ENCODE measurements around the gene TRIM2. TPM values are rescaled to one million over a fixed set of nuclear protein-coding genes. Genes with fewer than 3 reads are reported as not detected.

TRIM2 gene
- polyA plus RNA-seq, 1 donor (not counting 4 experiments of a cell fraction or from before 2014, with no cell fraction given) = 10.6 TPM

DNA sequence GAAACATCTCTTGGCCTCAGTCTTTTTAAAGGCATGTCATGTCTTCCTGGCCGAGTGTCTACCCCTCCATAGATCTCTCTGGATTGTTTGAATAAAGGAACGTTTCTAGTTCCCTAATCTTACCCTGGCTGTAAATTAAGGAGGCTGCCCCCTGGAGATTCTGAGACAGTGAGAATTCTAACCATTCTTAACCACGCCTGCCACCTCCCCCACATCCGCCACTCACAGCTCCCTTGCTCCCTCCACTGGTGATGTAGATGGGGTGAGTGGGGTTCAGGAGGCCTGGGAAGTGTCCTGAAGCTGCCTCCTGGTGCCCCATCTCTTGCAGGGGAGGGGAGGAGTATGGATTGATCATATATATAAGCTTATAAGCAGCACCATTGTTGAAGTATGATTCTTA, 48.0 kb upstream of the TRIM2 start:
- no peak overlapping the region for H3K4me2 ChIP-seq (ENCODE audit: control insufficient read depth, extremely low read depth, insufficient read depth, low read depth, low read length)
- dilution Hi-C loops (cut with MboI; ENCODE audit: extremely low pct_ligation_motif_present, low sequenced_read_pairs) = no loop called here
- FAIRE-seq (no peak), DNase-seq (ENCODE audit: low read depth, low spot score) (no peak)
- H3K27ac ChIP-seq (ENCODE audit: control insufficient read depth, insufficient read depth, low read length) = no peak overlapping the region
- H3K4me1 ChIP-seq (ENCODE audit: control insufficient read depth, extremely low read depth, insufficient read depth, low read length) = peaks cover 19% of the 10 kb centered on the region
- no peaks in the 10 kb centered on the region for H3K36me3 ChIP-seq (ENCODE audit: control insufficient read depth in 2 of 2, extremely low read depth in 1 of 2, insufficient read depth in 2 of 2, low read length in 2 of 2)
- no peak overlapping the region for H3K4me3 ChIP-seq (ENCODE audit: control insufficient read depth in 2 of 3, extremely low read depth in 1 of 3, insufficient read depth in 2 of 3, low read depth in 1 of 3, low read length in 3 of 3)
- TF ChIP-seq CTCF (optimal IDR thresholded peaks at IDR 0.05 in 1 of 3, IDR thresholded peaks at IDR 0.05 in 1 of 3, conservative IDR thresholded peaks at IDR 0.05 in 1 of 3; ENCODE audit: extremely low read depth in 1 of 3, insufficient read depth in 2 of 3, low read length in 3 of 3) (peak in 1 of 3 experiments; percentile 29), EZH2 (IDR thresholded peaks at IDR 0.05; ENCODE audit: low read length) (no peak)
- no peaks in the 10 kb centered on the region for H3K9me1 ChIP-seq (ENCODE audit: control insufficient read depth, extremely low read depth, insufficient read depth, low read length)
- H3K9me3 ChIP-seq (ENCODE audit: control insufficient read depth, low read depth, low read length) = no peaks in the 10 kb centered on the region
- H3K9ac ChIP-seq (ENCODE audit: control insufficient read depth, extremely low read depth, insufficient read depth, low read length) = no peak overlapping the region
- no peaks in the 10 kb centered on the region for H3K79me2 ChIP-seq (ENCODE audit: control insufficient read depth, insufficient read depth, low read length)
- H2AFZ ChIP-seq (ENCODE audit: control insufficient read depth, low read length) = no peak overlapping the region
- no peaks in the 10 kb centered on the region for H4K20me1 ChIP-seq (ENCODE audit: control insufficient read depth, extremely low read depth, insufficient read depth, low read length)
- peaks cover 30% of the 10 kb centered on the region for H3K27me3 ChIP-seq (ENCODE audit: control insufficient read depth, extremely low read depth, insufficient read depth, low read length)

GRCh38 chr4:153156721-153157120, 47.5 kb upstream of the TRIM2 start:
- FAIRE-seq = no peak
- Histone ChIP-seq H3K9ac (ENCODE audit: control insufficient read depth, extremely low read depth, insufficient read depth, low read length) (no peak overlapping the region), H3K27me3 (ENCODE audit: control insufficient read depth, extremely low read depth, insufficient read depth, low read length) (peaks cover 34% of the 10 kb centered on the region), H3K4me3 (ENCODE audit: control insufficient read depth in 2 of 3, extremely low read depth in 1 of 3, insufficient read depth in 2 of 3, low read depth in 1 of 3, low read length in 3 of 3) (no peak overlapping the region), H3K79me2 (ENCODE audit: control insufficient read depth, insufficient read depth, low read length) (no peaks in the 10 kb centered on the region), H3K4me2 (ENCODE audit: control insufficient read depth, extremely low read depth, insufficient read depth, low read depth, low read length) (no peak overlapping the region), H3K36me3 (ENCODE audit: control insufficient read depth in 2 of 2, extremely low read depth in 1 of 2, insufficient read depth in 2 of 2, low read length in 2 of 2) (no peaks in the 10 kb centered on the region), H3K9me1 (ENCODE audit: control insufficient read depth, extremely low read depth, insufficient read depth, low read length) (no peaks in the 10 kb centered on the region), H3K9me3 (ENCODE audit: control insufficient read depth, low read depth, low read length) (no peaks in the 10 kb centered on the region), H2AFZ (ENCODE audit: control insufficient read depth, low read length) (no peak overlapping the region), H4K20me1 (ENCODE audit: control insufficient read depth, extremely low read depth, insufficient read depth, low read length) (no peaks in the 10 kb centered on the region), H3K4me1 (ENCODE audit: control insufficient read depth, extremely low read depth, insufficient read depth, low read length) (peaks cover 19% of the 10 kb centered on the region), H3K27ac (ENCODE audit: control insufficient read depth, insufficient read depth, low read length) (no peak overlapping the region)
- no peak for TF ChIP-seq CTCF (optimal IDR thresholded peaks at IDR 0.05 in 1 of 3, IDR thresholded peaks at IDR 0.05 in 1 of 3, conservative IDR thresholded peaks at IDR 0.05 in 1 of 3; ENCODE audit: extremely low read depth in 1 of 3, insufficient read depth in 2 of 3, low read length in 3 of 3)
- no peak for TF ChIP-seq EZH2 (IDR thresholded peaks at IDR 0.05; ENCODE audit: low read length)
- no peak for DNase-seq (ENCODE audit: low read depth, low spot score)
- dilution Hi-C loops (cut with MboI; ENCODE audit: extremely low pct_ligation_motif_present, low sequenced_read_pairs) = no loop called here
